T-helper 17 cell (primary cell): ENCODE data around the gene AMZ2. TPM values are rescaled to one million over a fixed set of nuclear protein-coding genes. Genes with fewer than 3 reads are reported as not detected.
"Not testable (repeated sequence)": the region's sequence is repeated elsewhere in the genome, so short reads cannot be mapped to it uniquely, and the experiment has no call there.

Source experiments
- ATAC-seq: fragments of 150-1000 bp; cut with Tn5 transposase; 2 replicates; pipeline ENCODE4 v1.10.0; 2021; ENCODE audit warnings: mild to moderate bottlenecking, moderate library complexity
- DNase-seq, 3 donors: peaks; one replicate each; pipeline versions ENCODE4 v3.0.0 to v3.0.0-alpha.2; 2020 to 2021
- H3K9me3 ChIP-seq: one replicate; pipeline ENCODE4 v1.7.0; 2013; ENCODE audit warnings: low read length, mild to moderate bottlenecking; ENCODE audit not compliant: control insufficient read depth, poor library complexity, severe bottlenecking
- H3K27ac Mint-ChIP-seq: one replicate; pipeline ENCODE4 v1.8.0; 2022; ENCODE audit warnings: mild to moderate bottlenecking, moderate library complexity, mixed read lengths
- H3K27me3 Mint-ChIP-seq: one replicate; pipeline ENCODE4 v1.8.0; 2022; ENCODE audit warnings: mixed read lengths
- H3K36me3 Mint-ChIP-seq: one replicate; pipeline ENCODE4 v1.8.0; 2022; ENCODE audit warnings: low read depth, mixed read lengths
- H3K4me1 Mint-ChIP-seq: one replicate; pipeline ENCODE4 v1.8.0; 2022; ENCODE audit warnings: mild to moderate bottlenecking, mixed read lengths
- H3K4me3 Mint-ChIP-seq: one replicate; pipeline ENCODE4 v1.8.0; 2022; ENCODE audit warnings: mild to moderate bottlenecking, moderate library complexity, mixed read lengths
- total RNA-seq, 4 donors: library from RNA in 2 of 4; stranded (reverse) in 2 of 4; gene quantifications; one replicate each; pipeline ENCODE4 v1.2.3 and lab custom pipeline; 2022 to 2026

The AMZ2 gene, protein sequence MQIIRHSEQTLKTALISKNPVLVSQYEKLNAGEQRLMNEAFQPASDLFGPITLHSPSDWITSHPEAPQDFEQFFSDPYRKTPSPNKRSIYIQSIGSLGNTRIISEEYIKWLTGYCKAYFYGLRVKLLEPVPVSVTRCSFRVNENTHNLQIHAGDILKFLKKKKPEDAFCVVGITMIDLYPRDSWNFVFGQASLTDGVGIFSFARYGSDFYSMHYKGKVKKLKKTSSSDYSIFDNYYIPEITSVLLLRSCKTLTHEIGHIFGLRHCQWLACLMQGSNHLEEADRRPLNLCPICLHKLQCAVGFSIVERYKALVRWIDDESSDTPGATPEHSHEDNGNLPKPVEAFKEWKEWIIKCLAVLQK
- 10 to 100 TPM; 57.7 to 58.5 TPM for total RNA-seq
- 85.9 to 106 reads per million in 2 donors for total RNA-seq (lab: John Stamatoyannopoulos, UW)

DNA sequence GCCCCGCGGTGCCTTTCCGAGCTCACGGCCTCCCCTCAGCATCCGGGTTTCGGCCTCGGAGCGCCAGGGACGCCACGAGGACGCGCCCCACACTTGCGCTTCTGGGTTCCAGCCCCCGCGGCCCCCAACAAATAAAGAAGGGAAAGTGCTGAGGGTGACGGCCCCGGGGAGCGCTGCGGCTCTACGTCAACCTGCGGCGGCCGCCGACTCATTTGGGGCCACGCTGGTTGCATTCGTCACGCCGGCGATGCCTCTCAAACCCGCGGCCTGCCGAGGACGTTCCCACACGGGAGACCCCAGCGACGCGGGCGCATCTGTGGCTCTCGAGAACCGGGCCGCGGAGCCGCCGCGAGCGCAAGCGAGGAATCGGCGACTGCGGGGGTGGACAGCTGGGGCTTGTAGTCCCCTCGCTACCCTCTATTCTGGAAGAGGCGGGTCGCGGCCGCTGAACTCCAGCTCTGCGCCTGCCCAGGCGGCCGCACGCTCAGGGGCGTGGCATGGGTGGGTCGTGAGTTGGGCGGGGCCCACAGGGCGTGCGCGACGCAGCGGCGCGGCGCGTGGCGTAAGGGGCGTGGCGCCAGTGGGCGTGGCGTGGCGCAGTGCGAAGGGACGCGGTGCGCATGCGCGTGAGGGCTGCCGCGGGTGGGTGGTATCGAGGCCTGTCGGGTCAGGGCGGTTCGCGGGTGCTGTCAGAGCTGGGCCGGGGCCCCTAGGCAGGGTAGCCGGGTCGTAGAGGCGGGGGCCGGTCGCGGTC lies at the start of gene AMZ2:
TSS of gene AMZ2 (plus strand) at position 599 of the 754 bp plus-strand sequence. CDS start 2,145 bp downstream, outside the sequence.
- Mint-ChIP-seq H3K36me3 (no peaks in the 10 kb centered on the region), H3K4me3 (peak within 1 kb of the TSS; percentile 90), H3K27ac (peak within 1 kb of the TSS; percentile 99), H3K4me1 (peaks cover 29% of the 10 kb centered on the region), H3K27me3 (no peaks in the 10 kb centered on the region)
- ATAC-seq (peak; percentile 89), DNase-seq (peak; percentile 97 to 99 (median 99))
- no peaks in the 10 kb centered on the region for H3K9me3 ChIP-seq

- Mint-ChIP-seq H3K4me3 (peak overlapping the region; percentile 93), H3K27me3 (no peaks in the 10 kb centered on the region), H3K4me1 (peaks cover 18% of the 10 kb centered on the region), H3K27ac (peak overlapping the region; percentile 84), H3K36me3 (no peaks in the 10 kb centered on the region)
- H3K9me3 ChIP-seq, result no peaks in the 10 kb centered on the region
- peak in 2 of 3 donors; percentile 29 to 41 for DNase-seq
- ATAC-seq, result peak; percentile 55
Observed at GRCh38 chr17:68198931-68199836, 48.7 kb upstream of the AMZ2 start.

DNA sequence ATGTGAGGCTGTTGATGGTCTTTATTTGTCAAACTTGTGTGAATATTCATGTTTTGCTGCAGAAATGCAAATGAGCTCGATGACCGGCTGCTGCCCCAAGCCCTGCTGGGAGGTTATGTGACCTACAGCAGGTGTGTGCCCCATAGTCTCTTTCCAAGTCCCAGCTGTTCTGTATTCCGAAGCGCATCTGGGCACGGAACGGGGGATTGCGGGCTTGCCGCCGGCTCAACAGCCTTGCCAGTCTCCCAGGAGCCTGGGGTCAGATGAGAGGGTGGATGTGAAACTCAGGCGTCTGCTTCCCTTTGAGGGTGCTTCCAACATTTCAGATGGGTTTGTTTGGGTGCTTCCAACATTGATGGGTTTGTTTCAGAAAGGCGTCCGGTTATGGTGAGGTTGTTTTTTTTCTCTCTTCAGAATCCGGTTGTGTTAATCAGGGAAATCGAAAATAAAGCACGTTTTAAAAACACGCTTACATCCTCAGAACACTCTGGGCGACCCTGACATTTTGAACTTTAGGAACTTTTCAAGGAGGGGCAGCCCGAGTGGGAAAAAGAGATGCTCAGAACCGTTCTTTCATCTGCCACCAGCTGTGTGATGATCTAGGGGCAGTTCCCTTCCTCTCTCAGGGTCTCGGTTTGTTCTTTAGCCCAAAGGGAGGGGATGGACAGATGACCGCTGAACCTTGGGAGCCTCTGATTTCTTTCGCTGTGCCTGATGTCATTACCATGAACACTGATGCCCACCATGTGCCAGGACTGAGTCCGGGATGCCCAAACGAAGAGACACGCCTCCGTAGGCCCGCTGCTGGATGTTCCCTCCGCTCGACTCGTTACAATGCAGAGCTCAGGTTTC lies 47.8 kb upstream of the AMZ2 start:
- peaks cover 18% of the 10 kb centered on the region for H3K4me1 Mint-ChIP-seq
- no peaks in the 10 kb centered on the region for H3K27me3 Mint-ChIP-seq
- no peak for ATAC-seq
- H3K36me3 Mint-ChIP-seq, result no peaks in the 10 kb centered on the region
- peak overlapping the region; percentile 93 for H3K4me3 Mint-ChIP-seq
- H3K27ac Mint-ChIP-seq, result peak overlapping the region; percentile 84
- no peaks in the 10 kb centered on the region for H3K9me3 ChIP-seq
- no peak for DNase-seq

GRCh38 chr17:68200689-68201417 lies 47.0 kb upstream of the AMZ2 start:
- DNase-seq, result peak; percentile 64 to 74 (median 66)
- H3K9me3 ChIP-seq, result no peaks in the 10 kb centered on the region
- Mint-ChIP-seq H3K27me3 (no peaks in the 10 kb centered on the region), H3K36me3 (no peaks in the 10 kb centered on the region), H3K4me1 (peaks cover 12% of the 10 kb centered on the region), H3K4me3 (peak overlapping the region; percentile 93), H3K27ac (peak overlapping the region; percentile 84)
- ATAC-seq, result peak; percentile 37

- Mint-ChIP-seq H3K4me3 (peak overlapping the region; percentile 93), H3K4me1 (peaks cover 12% of the 10 kb centered on the region), H3K27ac (peak overlapping the region; percentile 84)
- ATAC-seq, H3K27me3 Mint-ChIP-seq, H3K9me3 ChIP-seq, DNase-seq, H3K36me3 Mint-ChIP-seq: not testable (repeated sequence)
Observed at GRCh38 chr17:68201418-68201771, 46.4 kb upstream of the AMZ2 start.

- not testable (repeated sequence) for H3K36me3 Mint-ChIP-seq, H3K27ac Mint-ChIP-seq, H3K27me3 Mint-ChIP-seq, H3K4me3 Mint-ChIP-seq, ATAC-seq, DNase-seq, H3K9me3 ChIP-seq
- H3K4me1 Mint-ChIP-seq, result peaks cover 17% of the 10 kb centered on the region
Observed at GRCh38 chr17:68202321-68202720, 45.5 kb upstream of the AMZ2 start.

- no peak for ATAC-seq
- Mint-ChIP-seq H3K27me3 (no peaks in the 10 kb centered on the region), H3K4me1 (peaks cover 20% of the 10 kb centered on the region), H3K36me3 (no peaks in the 10 kb centered on the region), H3K27ac (peak overlapping the region; percentile 97), H3K4me3 (peak overlapping the region; percentile 96)
- no peak for DNase-seq
- no peaks in the 10 kb centered on the region for H3K9me3 ChIP-seq
Observed at GRCh38 chr17:68204736-68205135, 43.1 kb upstream of the AMZ2 start.

- Mint-ChIP-seq H3K4me3 (peak overlapping the region; percentile 96), H3K4me1 (peaks cover 17% of the 10 kb centered on the region), H3K36me3 (peaks cover 2% of the 10 kb centered on the region), H3K27me3 (no peaks in the 10 kb centered on the region), H3K27ac (peak overlapping the region; percentile 97)
- peak; percentile 88 for ATAC-seq
- no peaks in the 10 kb centered on the region for H3K9me3 ChIP-seq
- DNase-seq, result peak; percentile 87 to 96 (median 89)
Observed at GRCh38 chr17:68205251-68205807, 42.5 kb upstream of the AMZ2 start.

DNA sequence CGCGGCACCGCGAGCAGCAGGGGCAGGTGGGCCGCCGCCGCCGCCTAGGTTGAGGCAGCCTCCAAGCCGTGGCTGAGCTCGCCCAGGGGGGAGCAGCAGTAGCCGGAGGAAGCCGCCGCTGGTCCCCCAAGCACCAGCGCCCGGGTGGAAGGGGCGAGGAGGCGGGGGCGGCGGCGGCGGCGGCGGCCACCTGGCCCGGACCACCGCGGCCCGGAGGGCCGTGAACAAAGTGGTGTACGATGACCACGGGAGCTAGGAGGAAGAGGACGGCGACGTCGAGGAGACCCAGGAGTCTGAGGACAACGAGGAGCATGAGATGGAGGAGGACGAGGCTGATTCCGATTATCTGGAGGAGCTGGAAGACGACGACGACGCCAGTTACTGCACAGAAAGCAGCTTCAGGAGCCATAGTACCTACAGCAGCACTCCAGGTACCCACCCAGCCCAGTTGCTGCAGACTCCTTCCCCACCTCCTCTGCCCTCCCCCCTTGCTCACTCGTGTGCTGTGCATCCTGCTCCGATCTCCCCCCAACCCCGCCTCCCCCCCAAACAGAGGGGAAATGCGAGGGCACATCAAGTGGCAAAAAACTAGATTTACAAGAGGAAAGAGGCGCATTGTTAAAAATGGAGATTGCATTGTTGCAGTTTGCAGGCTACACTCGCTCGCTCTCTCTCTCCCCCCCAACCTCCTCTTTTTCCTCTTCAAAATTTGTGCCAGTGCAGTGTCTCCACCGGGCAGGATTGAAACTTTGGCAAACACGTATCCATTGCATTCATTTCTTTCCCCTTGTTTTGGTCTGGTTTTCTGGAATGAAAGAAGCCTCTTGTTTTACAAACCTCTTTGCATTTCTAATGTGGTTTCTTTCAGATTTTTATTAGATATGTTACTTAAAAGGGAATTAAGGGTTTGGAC lies 41.8 kb upstream of the AMZ2 start:
- no peaks in the 10 kb centered on the region for H3K9me3 ChIP-seq
- Mint-ChIP-seq H3K27ac (peak overlapping the region; percentile 97), H3K36me3 (peaks cover 3% of the 10 kb centered on the region), H3K4me3 (peak overlapping the region; percentile 96), H3K27me3 (no peaks in the 10 kb centered on the region), H3K4me1 (peaks cover 22% of the 10 kb centered on the region)
- DNase-seq (peak in 1 of 3 donors; percentile 20), ATAC-seq (peak; percentile 57)

- no peaks in the 10 kb centered on the region for H3K27me3 Mint-ChIP-seq
- H3K27ac Mint-ChIP-seq, result peak overlapping the region; percentile 97
- H3K9me3 ChIP-seq, result no peaks in the 10 kb centered on the region
- H3K4me3 Mint-ChIP-seq, result peak overlapping the region; percentile 39
- H3K4me1 Mint-ChIP-seq, result peaks cover 25% of the 10 kb centered on the region
- no peak for DNase-seq
- no peak for ATAC-seq
- H3K36me3 Mint-ChIP-seq, result peaks cover 6% of the 10 kb centered on the region
Observed at GRCh38 chr17:68207651-68208253, 40.1 kb upstream of the AMZ2 start.
